Smooth muscle cell (in vitro differentiated cells): ENCODE measurements around the gene FZD2. TPM values are rescaled to one million over a fixed set of nuclear protein-coding genes. Genes with fewer than 3 reads are reported as not detected.

Experiments
- DNase-seq: peaks from one replicate; lab custom pipeline; 2025; ENCODE audit not compliant: unreplicated experiment; lab: John Stamatoyannopoulos, UW
- H2AFZ ChIP-seq: fragments of 200-600 bp; sonication (generic); 2 replicates; pipeline ENCODE4 v1.6.0; 2016; ENCODE audit warnings: antibody characterized with exemption, low read depth, mild to moderate bottlenecking
- H3F3A ChIP-seq: fragments of 200-600 bp; sonication (generic); 2 replicates; pipeline ENCODE4 v1.6.0; 2017; ENCODE audit warnings: antibody characterized with exemption, low read depth
- H3K27ac ChIP-seq: fragments of 200-600 bp; sonication (generic); 2 replicates; pipeline ENCODE4 v1.5.1; 2016; ENCODE audit warnings: low read depth, mild to moderate bottlenecking
- H3K27me3 ChIP-seq: fragments of 200-600 bp; sonication (generic); 2 replicates; pipeline ENCODE4 v1.6.1; 2016; ENCODE audit warnings: low read depth, mild to moderate bottlenecking
- H3K36me3 ChIP-seq: fragments of 200-600 bp; sonication (generic); 2 replicates; pipeline ENCODE4 v1.5.1; 2016; ENCODE audit warnings: low read depth
- H3K4me1 ChIP-seq: fragments of 200-600 bp; sonication (generic); 2 replicates; pipeline ENCODE4 v1.5.1; 2016; ENCODE audit warnings: low read depth
- H3K4me2 ChIP-seq: fragments of 200-600 bp; sonication (generic); 2 replicates; pipeline ENCODE4 v1.6.0; 2016; ENCODE audit warnings: mild to moderate bottlenecking
- H3K4me3 ChIP-seq: fragments of 200-600 bp; sonication (generic); 2 replicates; pipeline ENCODE4 v1.5.1; 2016; ENCODE audit warnings: mild to moderate bottlenecking
- H3K79me2 ChIP-seq: fragments of 200-600 bp; sonication (generic); 2 replicates; pipeline ENCODE4 v1.6.0; 2016; ENCODE audit warnings: low read depth, mild to moderate bottlenecking
- H3K9ac ChIP-seq: fragments of 200-600 bp; sonication (generic); 2 replicates; pipeline ENCODE4 v1.6.0; 2016; ENCODE audit warnings: low read depth
- H3K9me3 ChIP-seq: fragments of 200-600 bp; sonication (generic); replicated peaks from 2 replicates; pipeline ENCODE4 v1.5.1; 2016; ENCODE audit warnings: low read depth
- H4K20me1 ChIP-seq: fragments of 200-600 bp; sonication (generic); 2 replicates; pipeline ENCODE4 v1.6.0; 2016; ENCODE audit warnings: low read depth
- CTCF ChIP-seq: fragments of 200-600 bp; sonication (generic); IDR thresholded peaks from 2 replicates; pipeline ENCODE4 v1.5.1; 2017; ENCODE audit warnings: borderline replicate concordance, mild to moderate bottlenecking, antibody characterized with exemption; ENCODE audit not compliant: insufficient read depth, poor library complexity, severe bottlenecking
- WGBS: methylation state at CpG from one replicate; pipeline ENCODE4 v1.1.7; 2016; ENCODE audit warnings: low lambda C conversion rate; 5-methylcytosine and 5-hydroxymethylcytosine counted together
- polyA plus RNA-seq: library from polyadenylated mRNA; unstranded; fragments of >200 nt; fragmentation: Nextera tagmentation; extraction: Ambion mirVana; gene quantifications from 2 replicates; pipeline ENCODE4 v1.2.1, GENCODE V29; 2016
- total RNA-seq: library from RNA; depleted of rRNA; stranded (reverse); fragments of >200 nt; gene quantifications from 2 replicates; pipeline ENCODE4 v1.2.3, GENCODE V29; 2014

FZD2 gene
- total and polyA plus RNA-seq, 2 experiments from 2014 or later = 19.8 to 33.7 TPM

- Histone ChIP-seq H3K9ac (no peak overlapping the region), H3K27me3 (no peaks in the 10 kb centered on the region)
- 2% methylated on average over 58 of the region's 69 CpGs for WGBS
Measured at GRCh38 chr17:44557651-44558285, 484 bp downstream of the FZD2 start.

GRCh38 chr17:44558334-44558709 lies 1.0 kb downstream of the FZD2 start:
- Histone ChIP-seq H3K4me2 (peak overlapping the region; percentile 96), H4K20me1 (peaks cover 34% of the 10 kb centered on the region), H3K27ac (no peak overlapping the region), H3K4me1 (peaks cover 32% of the 10 kb centered on the region), H3K9me3 (no peaks in the 10 kb centered on the region), H3F3A (peaks cover 16% of the 10 kb centered on the region), H3K27me3 (no peaks in the 10 kb centered on the region), H3K9ac (no peak overlapping the region), H2AFZ (no peak overlapping the region), H3K36me3 (no peaks in the 10 kb centered on the region), H3K4me3 (peak overlapping the region; percentile 84), H3K79me2 (peaks cover 20% of the 10 kb centered on the region)
- 21% methylated on average over 31 of the region's 31 CpGs for WGBS
- DNase-seq = no peak
- TF ChIP-seq CTCF = no peak

More at GRCh38 chr17:44557651-44558285, 484 bp downstream of the FZD2 start:
- H3K36me3 ChIP-seq = no peaks in the 10 kb centered on the region
- peaks cover 16% of the 10 kb centered on the region for H3F3A ChIP-seq
- DNase-seq = no peak
- H3K4me2 ChIP-seq = peak overlapping the region; percentile 96
- peaks cover 20% of the 10 kb centered on the region for H3K79me2 ChIP-seq
- no peak overlapping the region for H3K27ac ChIP-seq
- no peak for TF ChIP-seq CTCF
- H3K4me3 ChIP-seq = peak overlapping the region; percentile 84
- peaks cover 32% of the 10 kb centered on the region for H3K4me1 ChIP-seq
- H4K20me1 ChIP-seq = peaks cover 34% of the 10 kb centered on the region
- no peak overlapping the region for H2AFZ ChIP-seq
- no peaks in the 10 kb centered on the region for H3K9me3 ChIP-seq

GRCh38 chr17:44558710-44559633 lies 1.7 kb downstream of the FZD2 start:
- no peak for TF ChIP-seq CTCF
- H3K4me3 ChIP-seq = peak overlapping the region; percentile 84
- peak overlapping the region; percentile 56 for H3K27ac ChIP-seq
- peaks cover 32% of the 10 kb centered on the region for H3K4me1 ChIP-seq
- H3K36me3 ChIP-seq = no peaks in the 10 kb centered on the region
- H3K27me3 ChIP-seq = no peaks in the 10 kb centered on the region
- no peaks in the 10 kb centered on the region for H3K9me3 ChIP-seq
- peaks cover 16% of the 10 kb centered on the region for H3F3A ChIP-seq
- WGBS = 43% methylated on average over 74 of the region's 74 CpGs
- peaks cover 34% of the 10 kb centered on the region for H4K20me1 ChIP-seq
- H3K4me2 ChIP-seq = peak overlapping the region; percentile 96
- no peak overlapping the region for H2AFZ ChIP-seq
- H3K79me2 ChIP-seq = peaks cover 20% of the 10 kb centered on the region
- no peak for DNase-seq
- H3K9ac ChIP-seq = no peak overlapping the region
